ENCODE measurements around the gene NOSIP.

DNA sequence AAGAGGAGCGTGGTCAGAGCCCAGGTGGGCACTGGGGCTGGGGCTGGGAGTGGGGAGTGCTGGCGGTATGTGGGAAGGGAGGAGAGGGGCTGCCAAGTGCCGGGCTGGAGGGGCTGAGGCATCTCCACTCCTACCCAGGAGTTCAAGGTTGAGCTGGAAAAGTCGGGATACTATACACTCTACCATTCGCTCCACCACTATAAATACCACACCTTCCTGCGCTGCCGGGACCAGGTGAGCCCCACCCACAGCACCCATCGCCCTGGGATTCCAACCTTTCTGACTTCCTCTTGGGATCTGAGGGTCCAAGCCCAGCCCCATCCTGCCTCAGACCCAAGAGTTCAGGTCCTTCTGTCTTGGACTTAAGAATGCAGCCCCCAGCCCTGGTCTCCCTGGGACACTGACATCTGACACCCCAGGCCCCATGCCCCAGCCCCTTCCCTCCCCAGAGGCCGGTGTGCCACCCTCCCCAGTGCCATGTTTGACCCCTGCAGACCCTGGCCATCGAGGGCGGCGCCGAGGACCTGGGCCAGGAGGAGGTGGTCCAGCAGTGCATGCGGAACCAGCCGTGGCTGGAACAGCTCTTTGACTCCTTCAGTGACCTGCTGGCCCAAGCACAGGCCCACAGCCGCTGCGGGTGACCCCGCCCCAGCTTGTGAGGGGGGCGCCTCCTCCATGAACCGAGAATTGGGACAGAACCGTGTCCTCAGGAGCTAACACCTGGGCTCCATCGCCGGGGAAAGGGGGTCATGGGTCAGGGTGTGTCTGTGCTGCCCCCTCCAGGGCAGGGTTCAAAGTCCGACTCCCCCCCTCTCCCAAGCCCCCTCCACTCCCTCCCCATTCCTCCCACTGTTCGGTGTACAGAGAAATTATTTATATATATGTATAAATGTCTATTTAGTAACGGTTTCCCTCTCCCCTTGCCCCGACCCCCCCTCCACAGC is 44.9 kb upstream of the NOSIP start:
- TF ChIP-seq, protein P1, sequence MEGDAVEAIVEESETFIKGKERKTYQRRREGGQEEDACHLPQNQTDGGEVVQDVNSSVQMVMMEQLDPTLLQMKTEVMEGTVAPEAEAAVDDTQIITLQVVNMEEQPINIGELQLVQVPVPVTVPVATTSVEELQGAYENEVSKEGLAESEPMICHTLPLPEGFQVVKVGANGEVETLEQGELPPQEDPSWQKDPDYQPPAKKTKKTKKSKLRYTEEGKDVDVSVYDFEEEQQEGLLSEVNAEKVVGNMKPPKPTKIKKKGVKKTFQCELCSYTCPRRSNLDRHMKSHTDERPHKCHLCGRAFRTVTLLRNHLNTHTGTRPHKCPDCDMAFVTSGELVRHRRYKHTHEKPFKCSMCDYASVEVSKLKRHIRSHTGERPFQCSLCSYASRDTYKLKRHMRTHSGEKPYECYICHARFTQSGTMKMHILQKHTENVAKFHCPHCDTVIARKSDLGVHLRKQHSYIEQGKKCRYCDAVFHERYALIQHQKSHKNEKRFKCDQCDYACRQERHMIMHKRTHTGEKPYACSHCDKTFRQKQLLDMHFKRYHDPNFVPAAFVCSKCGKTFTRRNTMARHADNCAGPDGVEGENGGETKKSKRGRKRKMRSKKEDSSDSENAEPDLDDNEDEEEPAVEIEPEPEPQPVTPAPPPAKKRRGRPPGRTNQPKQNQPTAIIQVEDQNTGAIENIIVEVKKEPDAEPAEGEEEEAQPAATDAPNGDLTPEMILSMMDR (IDR thresholded peaks at IDR 0.05): no peak
- TF ChIP-seq, protein P2, sequence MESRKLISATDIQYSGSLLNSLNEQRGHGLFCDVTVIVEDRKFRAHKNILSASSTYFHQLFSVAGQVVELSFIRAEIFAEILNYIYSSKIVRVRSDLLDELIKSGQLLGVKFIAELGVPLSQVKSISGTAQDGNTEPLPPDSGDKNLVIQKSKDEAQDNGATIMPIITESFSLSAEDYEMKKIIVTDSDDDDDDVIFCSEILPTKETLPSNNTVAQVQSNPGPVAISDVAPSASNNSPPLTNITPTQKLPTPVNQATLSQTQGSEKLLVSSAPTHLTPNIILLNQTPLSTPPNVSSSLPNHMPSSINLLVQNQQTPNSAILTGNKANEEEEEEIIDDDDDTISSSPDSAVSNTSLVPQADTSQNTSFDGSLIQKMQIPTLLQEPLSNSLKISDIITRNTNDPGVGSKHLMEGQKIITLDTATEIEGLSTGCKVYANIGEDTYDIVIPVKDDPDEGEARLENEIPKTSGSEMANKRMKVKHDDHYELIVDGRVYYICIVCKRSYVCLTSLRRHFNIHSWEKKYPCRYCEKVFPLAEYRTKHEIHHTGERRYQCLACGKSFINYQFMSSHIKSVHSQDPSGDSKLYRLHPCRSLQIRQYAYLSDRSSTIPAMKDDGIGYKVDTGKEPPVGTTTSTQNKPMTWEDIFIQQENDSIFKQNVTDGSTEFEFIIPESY (IDR thresholded peaks at IDR 0.05; ENCODE audit: borderline replicate concordance, low read depth): no peak
- TF ChIP-seq, protein P3, sequence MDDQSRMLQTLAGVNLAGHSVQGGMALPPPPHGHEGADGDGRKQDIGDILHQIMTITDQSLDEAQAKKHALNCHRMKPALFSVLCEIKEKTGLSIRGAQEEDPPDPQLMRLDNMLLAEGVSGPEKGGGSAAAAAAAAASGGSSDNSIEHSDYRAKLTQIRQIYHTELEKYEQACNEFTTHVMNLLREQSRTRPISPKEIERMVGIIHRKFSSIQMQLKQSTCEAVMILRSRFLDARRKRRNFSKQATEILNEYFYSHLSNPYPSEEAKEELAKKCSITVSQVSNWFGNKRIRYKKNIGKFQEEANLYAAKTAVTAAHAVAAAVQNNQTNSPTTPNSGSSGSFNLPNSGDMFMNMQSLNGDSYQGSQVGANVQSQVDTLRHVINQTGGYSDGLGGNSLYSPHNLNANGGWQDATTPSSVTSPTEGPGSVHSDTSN (IDR thresholded peaks at IDR 0.05): no peak
- TF ChIP-seq GABPA (IDR thresholded peaks at IDR 0.05; ENCODE audit: low read depth): no peak
- TF ChIP-seq POLR2AphosphoS5 (IDR thresholded peaks at IDR 0.05; ENCODE audit: low read depth, low read length): no peak
